UCSD-AML1 (cell line): ENCODE data around the gene TEX36.
"Not testable (repeated sequence)": the region's sequence is repeated elsewhere in the genome, so short reads cannot be mapped to it uniquely, and the experiment has no call there.

Experiments
- DNase-seq: peaks from one replicate; lab custom pipeline; 2025; ENCODE audit not compliant: unreplicated experiment; lab: John Stamatoyannopoulos, UW

TEX36 gene, protein sequence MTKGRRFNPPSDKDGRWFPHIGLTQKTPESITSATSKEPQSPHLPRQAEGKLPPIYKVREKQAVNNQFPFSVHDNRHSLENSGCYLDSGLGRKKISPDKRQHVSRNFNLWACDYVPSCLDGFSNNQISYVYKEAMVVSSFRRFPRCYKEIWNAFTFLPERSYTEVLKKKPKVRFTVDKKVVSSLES

DNA sequence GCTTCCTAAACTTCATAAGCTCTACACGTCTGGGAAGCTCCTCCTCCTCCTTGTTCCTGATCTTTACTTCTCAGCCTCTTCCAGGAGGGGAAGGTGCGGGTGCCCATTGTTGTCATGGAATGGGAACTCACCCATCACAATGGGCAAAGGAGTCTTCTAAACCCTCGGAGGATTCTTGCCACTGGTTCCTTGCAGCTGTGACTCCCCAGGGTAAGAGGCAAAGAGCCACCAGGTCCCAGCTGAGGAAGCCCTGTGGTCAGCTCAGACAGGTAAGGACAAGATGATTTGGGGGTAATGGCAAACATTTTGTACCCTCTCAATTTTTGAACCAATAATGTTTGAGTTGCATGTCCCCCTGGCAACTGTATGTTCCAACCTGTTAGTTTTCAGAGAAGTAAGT lies at the start of gene TEX36:
TEX36 (minus strand) TSS at position 101 of the 400 bp plus-strand sequence. CDS start 174 bp downstream, outside the sequence.
- no peak for DNase-seq

DNA sequence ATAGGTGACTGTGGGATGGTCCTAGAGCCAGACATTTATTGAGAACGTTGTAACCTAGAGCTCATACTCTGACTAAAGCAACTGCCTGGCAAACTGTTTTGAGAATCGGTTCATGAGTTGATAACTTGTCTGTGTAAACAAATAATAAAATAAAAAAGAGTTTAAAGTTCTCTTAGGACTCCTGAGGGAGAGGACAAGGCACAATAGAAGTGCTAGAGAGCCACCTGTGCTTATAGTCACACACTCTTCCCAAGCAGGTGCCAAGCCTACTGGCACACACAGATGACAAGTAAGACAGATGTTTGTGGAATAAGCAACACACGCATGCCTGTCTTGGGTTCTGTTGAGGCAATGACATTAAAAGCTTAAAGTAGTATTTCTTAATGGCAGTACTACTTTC lies 44.5 kb upstream of the TEX36 start:
- no peak for DNase-seq

DNA sequence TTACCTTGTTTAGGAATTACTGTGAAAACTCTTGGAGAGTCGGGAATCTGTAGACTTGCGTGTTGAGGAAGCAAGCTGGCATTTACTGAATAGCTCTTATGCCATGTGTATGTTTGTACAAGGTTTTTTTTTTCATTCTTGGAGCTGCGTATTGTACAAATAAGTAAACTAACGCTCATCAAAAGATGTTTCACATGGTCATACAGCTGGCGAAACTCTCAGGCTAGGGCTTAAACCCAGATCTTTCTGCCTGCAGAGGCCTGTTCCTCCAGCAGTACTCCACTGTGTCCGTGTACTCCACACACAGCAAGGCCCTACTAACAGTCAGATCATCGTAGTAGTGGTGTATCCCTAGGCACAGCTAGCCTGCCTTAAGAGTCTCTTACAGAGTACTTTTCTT lies 44.0 kb upstream of the TEX36 start:
- no peak for DNase-seq

- no peak for DNase-seq
These were observed 39.8 kb upstream of the TEX36 start for GRCh38 chr10:125722811-125723210.

DNA sequence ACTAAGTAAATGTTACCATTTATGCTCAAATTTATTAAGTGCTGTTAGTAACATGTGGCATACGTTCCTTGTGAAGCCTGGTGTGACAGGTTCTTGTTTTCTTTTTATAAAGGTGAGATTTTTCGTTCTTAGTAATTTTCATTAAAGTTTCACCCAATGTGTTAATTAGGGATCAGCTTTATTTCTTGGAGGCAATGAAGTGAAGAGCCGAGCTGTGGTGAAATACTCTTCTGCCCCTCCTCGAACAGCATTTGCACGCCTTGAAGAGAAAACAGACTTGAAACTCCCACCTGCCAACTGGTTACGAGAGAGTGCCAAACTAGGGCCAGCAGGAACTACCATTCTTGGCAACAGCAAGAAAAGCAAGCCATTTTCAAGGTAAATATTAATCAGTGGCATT lies 38.1 kb upstream of the TEX36 start:
- DNase-seq: no peak

DNA sequence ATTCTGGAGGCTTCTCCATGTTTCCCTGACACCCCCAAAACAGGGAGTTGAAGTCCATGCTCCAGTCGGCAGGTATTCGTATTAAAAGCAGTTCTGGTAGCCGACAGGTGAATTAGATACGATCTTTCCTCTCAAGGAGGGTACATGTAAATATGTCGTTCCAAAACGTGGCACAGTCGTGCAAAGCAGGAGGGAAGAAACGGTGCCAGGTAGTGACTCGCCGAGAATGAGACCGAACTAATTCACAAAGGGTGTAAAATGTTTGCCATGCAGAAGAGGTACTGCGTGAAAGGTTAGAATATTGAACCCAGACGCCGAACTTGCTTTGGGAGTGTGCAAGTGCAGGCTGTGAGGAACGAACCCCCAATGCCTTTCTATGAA lies 37.0 kb upstream of the TEX36 start:
- no peak for DNase-seq

DNA sequence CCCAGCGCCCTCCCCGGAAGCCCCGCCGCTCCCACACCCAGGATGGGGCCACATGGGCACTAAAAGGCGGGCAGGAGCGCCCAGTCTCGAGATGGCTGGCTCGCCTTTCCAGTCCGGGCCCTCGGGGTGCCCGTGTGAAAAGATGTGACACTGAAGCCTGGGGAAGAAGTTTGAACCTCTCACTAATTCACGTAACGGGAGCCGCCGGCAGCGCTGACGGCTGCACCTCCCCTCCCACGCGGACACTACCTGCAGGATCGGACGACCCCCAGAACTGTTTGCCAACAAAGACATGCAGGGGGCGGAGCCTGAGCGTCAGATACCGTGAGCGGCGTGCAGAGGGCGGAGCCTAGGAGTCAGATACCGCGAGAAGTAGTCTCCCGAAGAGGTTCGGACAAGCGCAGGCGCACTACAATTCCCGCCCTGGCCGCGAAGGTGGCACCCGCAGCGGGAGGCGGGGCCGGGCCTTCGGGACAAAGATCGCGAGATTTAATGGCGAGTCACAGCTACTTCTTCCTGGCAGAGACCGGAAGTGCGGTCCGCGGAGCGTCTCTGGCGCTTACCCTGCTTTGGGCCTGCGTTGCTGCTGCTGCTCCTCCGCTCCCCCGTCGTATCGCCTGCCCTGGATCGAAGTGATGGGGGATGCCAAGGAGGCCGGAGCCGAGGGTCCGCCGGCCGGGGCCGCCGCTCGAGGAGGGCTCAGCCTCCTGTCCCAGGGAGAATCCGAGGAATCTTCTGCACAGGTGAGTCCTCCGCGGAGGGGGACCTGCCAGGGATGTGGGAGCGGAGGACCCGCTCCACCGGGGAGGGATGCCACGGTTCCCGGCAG lies 36.4 kb upstream of the TEX36 start, which contains the start of gene EDRF1:
EDRF1 (plus strand) TSS at position 537 of the 829 bp plus-strand sequence; CDS start at position 636, 99 bp downstream.
- peak; percentile 99 for DNase-seq

DNA sequence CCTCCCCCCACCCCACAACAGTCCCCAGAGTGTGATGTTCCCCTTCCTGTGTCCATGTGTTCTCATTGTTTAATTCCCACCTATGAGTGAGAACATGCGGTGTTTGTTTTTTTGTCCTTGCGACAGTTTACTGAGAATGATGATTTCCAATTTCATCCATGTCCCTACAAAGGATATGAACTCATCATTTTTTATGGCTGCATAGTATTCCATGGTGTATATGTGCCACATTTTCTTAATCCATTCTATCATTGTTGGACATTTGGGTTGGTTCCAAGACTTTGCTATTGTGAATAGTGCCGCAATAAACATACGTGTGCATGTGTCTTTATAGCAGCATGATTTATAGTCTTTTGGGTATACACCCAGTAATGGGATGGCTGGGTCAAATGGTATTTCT lies 31.8 kb upstream of the TEX36 start:
- not testable (repeated sequence) for DNase-seq

DNA sequence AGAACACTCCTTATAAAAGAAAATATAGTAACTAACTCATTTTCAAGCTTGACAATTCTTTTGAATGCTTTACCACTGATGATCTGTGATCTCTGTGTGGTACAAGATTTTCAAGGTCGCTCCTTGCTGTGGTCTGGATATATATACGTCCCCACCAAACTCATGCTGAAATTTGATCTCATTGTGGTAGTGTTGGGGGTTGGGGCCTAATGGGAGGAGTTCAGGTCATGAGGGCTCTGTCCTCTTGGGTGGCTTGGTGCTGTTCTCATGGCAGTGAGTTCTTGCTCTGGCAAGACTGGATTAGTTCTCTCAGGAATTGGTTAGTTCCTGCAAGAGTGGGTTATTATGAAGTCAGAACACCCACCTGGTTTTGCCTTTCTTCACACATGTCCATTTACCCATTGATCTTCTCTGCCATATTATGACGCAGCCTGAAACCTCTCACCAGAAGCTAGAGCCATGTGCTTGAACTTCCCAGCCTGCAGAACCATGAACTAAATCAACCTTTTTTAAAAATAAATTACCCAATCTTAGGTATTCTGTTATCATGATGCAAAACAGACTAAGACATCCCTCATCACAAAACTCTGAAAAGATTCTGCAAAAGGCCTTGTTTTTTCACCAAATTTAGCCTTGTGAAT lies 28.3 kb upstream of the TEX36 start:
- no peak for DNase-seq

- DNase-seq: no peak
These were observed 26.9 kb upstream of the TEX36 start for GRCh38 chr10:125709553-125710474.

DNA sequence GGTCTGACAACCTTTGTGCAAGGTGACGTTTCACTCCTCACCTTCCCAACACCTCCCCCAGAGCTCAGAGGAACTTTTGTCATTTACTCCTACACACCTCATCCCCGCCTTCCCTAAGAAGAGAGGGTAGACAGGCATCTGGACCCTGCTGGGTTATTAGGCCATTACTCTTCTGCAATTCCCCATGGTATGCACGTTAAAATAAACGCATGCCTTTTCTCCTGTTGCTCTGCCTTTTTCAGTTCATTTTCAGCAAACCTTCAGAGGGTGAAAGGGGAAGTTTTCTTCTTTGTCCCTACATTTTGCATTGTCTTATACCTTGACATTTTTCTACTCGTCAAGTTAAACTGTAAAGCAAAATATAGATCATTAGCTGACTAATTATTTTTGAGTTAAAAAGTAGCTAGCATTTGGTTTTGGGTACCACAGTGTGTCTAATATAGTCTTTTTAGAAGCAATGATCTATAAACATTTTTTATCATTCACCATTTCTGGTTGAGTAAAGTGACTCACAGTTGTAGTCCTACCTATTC lies 26.1 kb upstream of the TEX36 start:
- no peak for DNase-seq

GRCh38 chr10:125707541-125708468 lies 24.8 kb upstream of the TEX36 start:
- DNase-seq: no peak

DNA sequence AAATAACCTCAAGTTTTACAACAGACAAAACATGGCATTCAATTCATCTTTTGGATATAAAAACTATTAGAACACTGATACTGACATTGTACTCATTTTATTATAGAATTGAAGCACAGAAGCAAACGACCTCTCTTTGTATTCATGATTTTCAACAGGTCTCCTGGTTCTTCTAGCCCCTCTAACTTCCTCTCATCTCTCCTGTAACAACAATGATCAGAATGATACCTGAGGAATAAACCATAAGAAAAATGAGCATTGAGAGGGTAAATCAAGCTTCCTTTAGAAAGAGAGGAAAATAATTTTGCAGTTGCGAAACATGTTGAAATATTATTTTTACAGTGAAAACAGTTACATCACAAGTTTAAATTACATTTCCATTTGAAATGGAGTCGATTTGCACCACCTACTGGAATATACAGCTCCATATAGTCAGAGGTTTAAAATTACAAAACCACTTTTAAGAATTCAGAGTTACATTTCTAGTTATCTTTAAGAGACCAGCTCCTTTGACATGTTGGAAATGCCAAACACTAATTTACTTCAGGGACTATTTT lies 17.5 kb upstream of the TEX36 start:
- DNase-seq: no peak

- no peak for DNase-seq
These were observed 16.7 kb upstream of the TEX36 start for GRCh38 chr10:125699562-125700143.

DNA sequence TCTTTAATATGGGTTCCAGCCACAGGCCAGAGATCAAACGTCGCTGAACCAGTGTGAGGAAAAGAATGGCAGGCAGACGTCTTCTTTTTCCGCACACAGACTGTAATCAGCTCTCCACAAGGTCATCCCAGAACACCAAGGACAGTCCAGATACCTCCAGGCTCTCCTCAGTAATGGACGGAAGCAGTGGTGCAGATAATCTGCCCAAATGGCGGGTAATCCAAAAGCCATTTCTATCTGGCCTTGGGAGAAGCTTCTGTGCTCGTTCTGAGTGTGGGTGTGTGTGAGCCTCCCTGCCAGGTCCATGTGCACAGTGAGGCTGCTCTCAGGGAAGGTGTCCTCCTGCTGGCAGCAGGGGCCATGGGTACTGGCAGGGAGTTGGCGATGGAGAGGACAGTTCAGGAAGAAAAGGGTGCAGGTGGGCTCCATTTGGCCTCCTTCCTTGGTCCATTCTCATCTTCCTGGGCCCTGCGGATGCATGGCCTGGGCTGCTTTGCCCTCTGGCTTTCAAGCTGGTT lies 15.6 kb upstream of the TEX36 start:
- DNase-seq: no peak

GRCh38 chr10:125696884-125697283 lies 13.9 kb upstream of the TEX36 start:
- not testable (repeated sequence) for DNase-seq

GRCh38 chr10:125694883-125695282 lies 11.9 kb upstream of the TEX36 start:
- no peak for DNase-seq

GRCh38 chr10:125693524-125693847 lies 10.5 kb upstream of the TEX36 start:
- DNase-seq: no peak
